MCF 10A (cell line): ENCODE measurements around the gene SPDYE17. TPM values are rescaled to one million over a fixed set of nuclear protein-coding genes. Genes with fewer than 3 reads are reported as not detected.
"Not testable (repeated sequence)": the region's sequence is repeated elsewhere in the genome, so short reads cannot be mapped to it uniquely, and the experiment has no call there.

ENCODE experiments used
- Bru-seq: library from RNA; stranded (reverse); fragments of 400-500 nt; gene quantifications from one replicate; lab custom pipeline; 2021; lab: Mats Ljungman, UMichigan
- BruChase-seq, 2 experiments: library from RNA; stranded (reverse); fragments of 400-500 nt; gene quantifications; one replicate each; lab custom pipeline; 2021; lab: Mats Ljungman, UMichigan
- BruUV-seq: library from RNA; stranded (reverse); fragments of 400-500 nt; replicated peaks from 2 replicates; lab custom pipeline; 2021; lab: Mats Ljungman, UMichigan
- CTCF ChIA-PET: fragments of 300-600 bp; sonication (Branson Sonifier 250); formaldehyde crosslinking; extraction: SDS; loops from one replicate; lab custom pipeline; 2021; ENCODE audit warnings: antibody characterized with exemption, inconsistent platforms; lab: Yijun Ruan, JAX
- POLR2A ChIA-PET: fragments of 300-600, 350-650 bp; sonication (Branson Sonifier 250); formaldehyde crosslinking; extraction: SDS; loops from one replicate; lab custom pipeline; 2020; ENCODE audit warnings: antibody characterized with exemption, inconsistent platforms; lab: Yijun Ruan, JAX
- DNase-seq: peaks from one replicate; pipeline ENCODE4 v3.0.0-alpha.2; 2018; ENCODE audit not compliant: unreplicated experiment
- H3K27ac Mint-ChIP-seq: one replicate; pipeline ENCODE4 v1.8.0; 2022; ENCODE audit warnings: mild to moderate bottlenecking, low read depth, mixed read lengths; ENCODE audit not compliant: unreplicated experiment
- H3K27me3 Mint-ChIP-seq: one replicate; pipeline ENCODE4 v1.8.0; 2022; ENCODE audit warnings: mixed read lengths; ENCODE audit not compliant: insufficient read depth, unreplicated experiment
- H3K36me3 Mint-ChIP-seq: one replicate; pipeline ENCODE4 v1.8.0; 2022; ENCODE audit warnings: mild to moderate bottlenecking, moderate library complexity, mixed read lengths; ENCODE audit not compliant: insufficient read depth, unreplicated experiment
- H3K4me1 Mint-ChIP-seq: one replicate; pipeline ENCODE4 v1.8.0; 2022; ENCODE audit warnings: mixed read lengths; ENCODE audit not compliant: insufficient read depth, unreplicated experiment
- H3K4me3 Mint-ChIP-seq: one replicate; pipeline ENCODE4 v1.8.0; 2022; ENCODE audit warnings: mild to moderate bottlenecking, moderate library complexity, mixed read lengths; ENCODE audit not compliant: unreplicated experiment
- H3K9me3 Mint-ChIP-seq: one replicate; pipeline ENCODE4 v1.8.0; 2022; ENCODE audit warnings: mixed read lengths; ENCODE audit not compliant: unreplicated experiment
- intact Hi-C: fragments of 100-400 bp; cut with micrococcal nuclease; formaldehyde crosslinking; loops from 2 replicates; pipeline ENCODE4 v1.14.1; 2022
- long read RNA-seq: library from polyadenylated mRNA; stranded (forward); transcript quantifications from one replicate; pipeline ENCODE4 v2.0.0, GENCODE V29; 2022
- total RNA-seq: library from RNA; stranded (reverse); gene quantifications from 2 replicates; pipeline ENCODE4 v1.2.3, GENCODE V29; 2022

The SPDYE17 gene
- total RNA-seq (not detected in 2 replicates), Bru-seq, nascent RNA (not detected), BruChase-seq, experiment 1, labeled RNA remaining after a 6-hour chase (not detected), BruChase-seq, experiment 2, labeled RNA remaining after a 2-hour chase (not detected)
- long read RNA-seq, partial matches to known transcripts, result 0 of 3 reads
- long read RNA-seq, other reads (novel, unspliced or antisense), result 3 of 3 reads

DNA sequence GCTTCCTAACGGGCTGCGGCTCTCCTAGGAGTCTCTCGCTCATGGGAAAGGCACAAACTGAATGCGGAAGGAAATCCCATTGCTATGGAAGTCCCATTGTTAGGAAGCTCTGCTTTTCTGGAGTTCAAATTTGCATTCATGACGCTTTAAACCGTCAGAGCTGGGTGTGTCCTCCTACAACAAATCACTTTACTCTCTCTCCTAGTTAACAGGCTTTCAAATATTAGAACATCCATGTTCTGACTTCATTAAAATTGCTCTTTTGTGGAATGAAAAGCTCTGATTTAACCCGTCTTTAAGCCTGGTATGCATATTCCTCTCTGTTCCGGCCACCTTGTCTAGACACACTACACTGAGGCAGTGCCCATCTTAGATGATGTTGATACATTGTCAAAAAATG lies at the start of gene SPDYE17:
Gene SPDYE17 (minus strand): TSS at position 101 of the 400 bp plus-strand sequence. CDS start 1,791 bp downstream, outside the sequence.
- DNase-seq, H3K9me3 Mint-ChIP-seq, H3K4me1 Mint-ChIP-seq, H3K36me3 Mint-ChIP-seq, H3K27me3 Mint-ChIP-seq, H3K27ac Mint-ChIP-seq, POLR2A ChIA-PET, CTCF ChIA-PET, intact Hi-C loops, H3K4me3 Mint-ChIP-seq, BruUV-seq: not testable (repeated sequence)

- POLR2A ChIA-PET, H3K4me1 Mint-ChIP-seq, H3K36me3 Mint-ChIP-seq: not testable (repeated sequence)
Observed at GRCh38 chr7:77080236-77080635, 48.1 kb upstream of the SPDYE17 start.

GRCh38 chr7:77079624-77080023 lies 47.5 kb upstream of the SPDYE17 start:
- not testable (repeated sequence) for H3K4me3 Mint-ChIP-seq

More at GRCh38 chr7:77080236-77080635, 48.1 kb upstream of the SPDYE17 start:
- intact Hi-C loops, BruUV-seq, DNase-seq, H3K9me3 Mint-ChIP-seq, H3K4me3 Mint-ChIP-seq, CTCF ChIA-PET, H3K27ac Mint-ChIP-seq, H3K27me3 Mint-ChIP-seq: not testable (repeated sequence)

DNA sequence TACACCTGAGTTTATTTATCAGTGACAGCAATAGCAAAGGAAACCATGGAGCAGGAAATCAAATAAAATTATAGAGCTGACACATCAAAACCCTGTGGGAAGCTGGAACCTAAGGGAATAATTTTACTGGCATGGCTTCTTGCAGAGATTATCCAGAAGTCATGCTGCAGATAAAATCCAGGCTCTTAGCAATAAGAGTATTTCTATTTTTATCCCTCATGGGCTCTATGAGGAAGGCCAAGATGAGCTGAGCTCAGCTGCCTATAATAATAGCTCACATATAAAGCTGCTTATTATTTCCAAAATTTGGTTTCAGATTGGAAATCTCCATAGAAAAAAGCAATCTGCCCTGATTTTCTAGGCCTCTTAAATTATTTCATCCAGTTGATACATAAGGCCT lies 47.0 kb upstream of the SPDYE17 start:
- H3K4me3 Mint-ChIP-seq, POLR2A ChIA-PET, DNase-seq, H3K4me1 Mint-ChIP-seq, H3K9me3 Mint-ChIP-seq, BruUV-seq, H3K27me3 Mint-ChIP-seq, CTCF ChIA-PET, intact Hi-C loops, H3K27ac Mint-ChIP-seq: not testable (repeated sequence)
- peaks cover 15% of the 10 kb centered on the region for H3K36me3 Mint-ChIP-seq

More at GRCh38 chr7:77079624-77080023, 47.5 kb upstream of the SPDYE17 start:
- BruUV-seq, CTCF ChIA-PET, intact Hi-C loops, H3K27ac Mint-ChIP-seq, DNase-seq, H3K36me3 Mint-ChIP-seq, H3K4me1 Mint-ChIP-seq, POLR2A ChIA-PET, H3K27me3 Mint-ChIP-seq, H3K9me3 Mint-ChIP-seq: not testable (repeated sequence)

- H3K27me3 Mint-ChIP-seq, BruUV-seq, H3K9me3 Mint-ChIP-seq, H3K27ac Mint-ChIP-seq, intact Hi-C loops, H3K4me1 Mint-ChIP-seq, CTCF ChIA-PET, H3K4me3 Mint-ChIP-seq, DNase-seq, POLR2A ChIA-PET: not testable (repeated sequence)
- peaks cover 18% of the 10 kb centered on the region for H3K36me3 Mint-ChIP-seq
Observed at GRCh38 chr7:77077060-77077459, 44.9 kb upstream of the SPDYE17 start.

DNA sequence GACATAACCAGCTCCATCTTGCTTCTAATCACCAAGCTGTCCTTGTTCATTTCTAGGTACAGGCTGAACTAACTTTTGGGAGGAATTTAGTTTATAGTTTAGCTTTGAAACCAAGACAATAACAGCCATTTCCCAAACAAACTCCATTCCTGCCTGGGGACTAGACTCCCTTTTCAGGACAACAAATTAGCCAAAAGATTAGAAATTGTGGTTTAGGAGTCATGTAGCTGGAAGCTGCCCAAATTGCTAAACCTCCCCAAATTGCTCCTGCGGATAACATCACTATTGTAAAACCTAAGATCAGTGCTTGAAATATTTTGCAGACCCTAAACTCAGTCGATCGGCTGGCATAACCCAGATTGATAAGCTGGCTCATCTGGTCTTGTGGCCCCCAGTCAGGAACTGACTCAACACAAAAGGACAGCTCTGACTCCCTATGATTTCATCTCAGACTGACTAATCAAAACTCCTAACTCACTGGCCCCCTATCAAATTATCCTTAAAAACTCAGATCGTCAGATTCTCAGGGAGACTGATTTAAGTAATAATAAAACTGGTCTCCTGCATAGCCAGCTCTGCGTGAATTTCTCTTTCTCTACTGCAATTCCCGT lies 42.7 kb upstream of the SPDYE17 start:
- DNase-seq, H3K27me3 Mint-ChIP-seq, H3K27ac Mint-ChIP-seq, intact Hi-C loops, H3K9me3 Mint-ChIP-seq, POLR2A ChIA-PET, BruUV-seq, H3K4me3 Mint-ChIP-seq, CTCF ChIA-PET, H3K4me1 Mint-ChIP-seq: not testable (repeated sequence)
- peaks cover 17% of the 10 kb centered on the region for H3K36me3 Mint-ChIP-seq

- H3K36me3 Mint-ChIP-seq, result peaks cover 16% of the 10 kb centered on the region
- DNase-seq, CTCF ChIA-PET, H3K27ac Mint-ChIP-seq, H3K27me3 Mint-ChIP-seq, H3K4me3 Mint-ChIP-seq, H3K9me3 Mint-ChIP-seq, intact Hi-C loops, H3K4me1 Mint-ChIP-seq, POLR2A ChIA-PET, BruUV-seq: not testable (repeated sequence)
Observed at GRCh38 chr7:77071108-77071507, 38.9 kb upstream of the SPDYE17 start.

GRCh38 chr7:77065869-77066268 lies 33.7 kb upstream of the SPDYE17 start:
- H3K4me1 Mint-ChIP-seq, H3K27me3 Mint-ChIP-seq, intact Hi-C loops, BruUV-seq, H3K36me3 Mint-ChIP-seq, POLR2A ChIA-PET, H3K27ac Mint-ChIP-seq, H3K9me3 Mint-ChIP-seq, DNase-seq, H3K4me3 Mint-ChIP-seq, CTCF ChIA-PET: not testable (repeated sequence)

GRCh38 chr7:77063732-77064131 lies 31.6 kb upstream of the SPDYE17 start:
- BruUV-seq, intact Hi-C loops: not testable (repeated sequence)
- H3K36me3 Mint-ChIP-seq, result peaks cover 11% of the 10 kb centered on the region

More at GRCh38 chr7:77063732-77064131, 31.6 kb upstream of the SPDYE17 start:
- H3K27ac Mint-ChIP-seq, H3K27me3 Mint-ChIP-seq, CTCF ChIA-PET, POLR2A ChIA-PET, H3K4me3 Mint-ChIP-seq, DNase-seq, H3K9me3 Mint-ChIP-seq, H3K4me1 Mint-ChIP-seq: not testable (repeated sequence)
